ENCODE measurements around the gene SLC27A3. TPM values are rescaled to one million over a fixed set of nuclear protein-coding genes. Genes with fewer than 3 reads are reported as not detected.

SLC27A3 gene
- total and polyA plus RNA-seq, 10 of the 15 experiments (the other 5 are each of a cell fraction or from before 2014, with no cell fraction given) = 2.6 to 18.1 (median 8.3) TPM

DNA sequence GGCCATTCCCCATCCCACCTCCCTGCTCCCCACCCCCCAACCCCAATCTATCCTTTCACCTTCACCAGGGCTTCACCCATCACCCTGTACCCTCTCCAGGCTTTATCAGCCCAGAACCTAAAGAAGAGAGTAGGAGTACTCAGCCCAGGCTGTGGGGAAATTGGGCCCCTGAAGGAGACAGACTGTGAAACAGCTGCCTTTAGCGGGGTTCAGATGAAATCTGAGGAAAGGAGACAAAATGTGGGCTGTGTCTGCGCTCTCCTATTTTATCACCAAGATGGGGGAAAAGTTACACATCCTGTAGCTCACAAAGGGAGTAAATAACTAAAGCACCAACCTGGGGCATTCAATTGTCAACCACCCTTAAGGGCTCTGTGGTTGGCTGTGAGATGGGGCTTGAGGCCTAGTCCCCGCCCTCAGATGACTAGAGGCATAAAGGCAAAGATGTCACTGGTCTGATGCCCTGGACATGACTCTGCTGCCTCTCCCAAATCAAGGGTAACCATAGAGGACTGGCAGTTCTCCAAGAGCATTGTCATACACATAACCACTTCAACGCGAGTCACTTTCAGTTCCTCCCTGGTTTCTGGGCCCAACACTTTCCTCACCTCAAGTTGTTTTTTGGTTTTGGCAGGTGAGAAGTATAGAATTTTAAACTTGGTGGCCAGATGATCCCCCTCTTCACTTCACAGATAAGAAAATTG lies 30.0 kb downstream of the SLC27A3 start (continued):
- no peak for TF ChIP-seq NR2C2 (IDR thresholded peaks at IDR 0.05; ENCODE audit: borderline replicate concordance, control insufficient read depth, insufficient read length, low read depth)
- peak; percentile 81; the same call in 1 of the 2 replicates for TF ChIP-seq CHD2 (IDR thresholded peaks at IDR 0.05; ENCODE audit: borderline replicate concordance, low read depth, low read length)
- TF ChIP-seq E4F1 (IDR thresholded peaks at IDR 0.05; ENCODE audit: borderline replicate concordance, partially characterized antibody) = no peak
- peak; percentile 31 for TF ChIP-seq MYC (IDR thresholded peaks at IDR 0.05; ENCODE audit: insufficient read depth, insufficient read length, insufficient replicate concordance, low read length, severe bottlenecking)
- TF ChIP-seq RBBP5 (conservative IDR thresholded peaks at IDR 0.05) = no peak
- TF ChIP-seq MTA3 (IDR thresholded peaks at IDR 0.05; ENCODE audit: borderline replicate concordance, low read length) = peak; percentile 92; the same call in 1 of the 2 replicates
- TF ChIP-seq TCF3 (IDR thresholded peaks at IDR 0.05; ENCODE audit: borderline replicate concordance, insufficient read depth, low read depth, low read length) = 0 out of 2 replicates have a peak, but pooled peaks have one; percentile 64
- TF ChIP-seq, protein P1, sequence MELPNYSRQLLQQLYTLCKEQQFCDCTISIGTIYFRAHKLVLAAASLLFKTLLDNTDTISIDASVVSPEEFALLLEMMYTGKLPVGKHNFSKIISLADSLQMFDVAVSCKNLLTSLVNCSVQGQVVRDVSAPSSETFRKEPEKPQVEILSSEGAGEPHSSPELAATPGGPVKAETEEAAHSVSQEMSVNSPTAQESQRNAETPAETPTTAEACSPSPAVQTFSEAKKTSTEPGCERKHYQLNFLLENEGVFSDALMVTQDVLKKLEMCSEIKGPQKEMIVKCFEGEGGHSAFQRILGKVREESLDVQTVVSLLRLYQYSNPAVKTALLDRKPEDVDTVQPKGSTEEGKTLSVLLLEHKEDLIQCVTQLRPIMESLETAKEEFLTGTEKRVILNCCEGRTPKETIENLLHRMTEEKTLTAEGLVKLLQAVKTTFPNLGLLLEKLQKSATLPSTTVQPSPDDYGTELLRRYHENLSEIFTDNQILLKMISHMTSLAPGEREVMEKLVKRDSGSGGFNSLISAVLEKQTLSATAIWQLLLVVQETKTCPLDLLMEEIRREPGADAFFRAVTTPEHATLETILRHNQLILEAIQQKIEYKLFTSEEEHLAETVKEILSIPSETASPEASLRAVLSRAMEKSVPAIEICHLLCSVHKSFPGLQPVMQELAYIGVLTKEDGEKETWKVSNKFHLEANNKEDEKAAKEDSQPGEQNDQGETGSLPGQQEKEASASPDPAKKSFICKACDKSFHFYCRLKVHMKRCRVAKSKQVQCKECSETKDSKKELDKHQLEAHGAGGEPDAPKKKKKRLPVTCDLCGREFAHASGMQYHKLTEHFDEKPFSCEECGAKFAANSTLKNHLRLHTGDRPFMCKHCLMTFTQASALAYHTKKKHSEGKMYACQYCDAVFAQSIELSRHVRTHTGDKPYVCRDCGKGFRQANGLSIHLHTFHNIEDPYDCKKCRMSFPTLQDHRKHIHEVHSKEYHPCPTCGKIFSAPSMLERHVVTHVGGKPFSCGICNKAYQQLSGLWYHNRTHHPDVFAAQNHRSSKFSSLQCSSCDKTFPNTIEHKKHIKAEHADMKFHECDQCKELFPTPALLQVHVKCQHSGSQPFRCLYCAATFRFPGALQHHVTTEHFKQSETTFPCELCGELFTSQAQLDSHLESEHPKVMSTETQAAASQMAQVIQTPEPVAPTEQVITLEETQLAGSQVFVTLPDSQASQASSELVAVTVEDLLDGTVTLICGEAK (IDR thresholded peaks at IDR 0.05; ENCODE audit: borderline replicate concordance) = no peak
- TF ChIP-seq, protein P2, sequence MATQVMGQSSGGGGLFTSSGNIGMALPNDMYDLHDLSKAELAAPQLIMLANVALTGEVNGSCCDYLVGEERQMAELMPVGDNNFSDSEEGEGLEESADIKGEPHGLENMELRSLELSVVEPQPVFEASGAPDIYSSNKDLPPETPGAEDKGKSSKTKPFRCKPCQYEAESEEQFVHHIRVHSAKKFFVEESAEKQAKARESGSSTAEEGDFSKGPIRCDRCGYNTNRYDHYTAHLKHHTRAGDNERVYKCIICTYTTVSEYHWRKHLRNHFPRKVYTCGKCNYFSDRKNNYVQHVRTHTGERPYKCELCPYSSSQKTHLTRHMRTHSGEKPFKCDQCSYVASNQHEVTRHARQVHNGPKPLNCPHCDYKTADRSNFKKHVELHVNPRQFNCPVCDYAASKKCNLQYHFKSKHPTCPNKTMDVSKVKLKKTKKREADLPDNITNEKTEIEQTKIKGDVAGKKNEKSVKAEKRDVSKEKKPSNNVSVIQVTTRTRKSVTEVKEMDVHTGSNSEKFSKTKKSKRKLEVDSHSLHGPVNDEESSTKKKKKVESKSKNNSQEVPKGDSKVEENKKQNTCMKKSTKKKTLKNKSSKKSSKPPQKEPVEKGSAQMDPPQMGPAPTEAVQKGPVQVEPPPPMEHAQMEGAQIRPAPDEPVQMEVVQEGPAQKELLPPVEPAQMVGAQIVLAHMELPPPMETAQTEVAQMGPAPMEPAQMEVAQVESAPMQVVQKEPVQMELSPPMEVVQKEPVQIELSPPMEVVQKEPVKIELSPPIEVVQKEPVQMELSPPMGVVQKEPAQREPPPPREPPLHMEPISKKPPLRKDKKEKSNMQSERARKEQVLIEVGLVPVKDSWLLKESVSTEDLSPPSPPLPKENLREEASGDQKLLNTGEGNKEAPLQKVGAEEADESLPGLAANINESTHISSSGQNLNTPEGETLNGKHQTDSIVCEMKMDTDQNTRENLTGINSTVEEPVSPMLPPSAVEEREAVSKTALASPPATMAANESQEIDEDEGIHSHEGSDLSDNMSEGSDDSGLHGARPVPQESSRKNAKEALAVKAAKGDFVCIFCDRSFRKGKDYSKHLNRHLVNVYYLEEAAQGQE (IDR thresholded peaks at IDR 0.05; ENCODE audit: low read depth, low read length) = no peak
- TF ChIP-seq, protein P3, sequence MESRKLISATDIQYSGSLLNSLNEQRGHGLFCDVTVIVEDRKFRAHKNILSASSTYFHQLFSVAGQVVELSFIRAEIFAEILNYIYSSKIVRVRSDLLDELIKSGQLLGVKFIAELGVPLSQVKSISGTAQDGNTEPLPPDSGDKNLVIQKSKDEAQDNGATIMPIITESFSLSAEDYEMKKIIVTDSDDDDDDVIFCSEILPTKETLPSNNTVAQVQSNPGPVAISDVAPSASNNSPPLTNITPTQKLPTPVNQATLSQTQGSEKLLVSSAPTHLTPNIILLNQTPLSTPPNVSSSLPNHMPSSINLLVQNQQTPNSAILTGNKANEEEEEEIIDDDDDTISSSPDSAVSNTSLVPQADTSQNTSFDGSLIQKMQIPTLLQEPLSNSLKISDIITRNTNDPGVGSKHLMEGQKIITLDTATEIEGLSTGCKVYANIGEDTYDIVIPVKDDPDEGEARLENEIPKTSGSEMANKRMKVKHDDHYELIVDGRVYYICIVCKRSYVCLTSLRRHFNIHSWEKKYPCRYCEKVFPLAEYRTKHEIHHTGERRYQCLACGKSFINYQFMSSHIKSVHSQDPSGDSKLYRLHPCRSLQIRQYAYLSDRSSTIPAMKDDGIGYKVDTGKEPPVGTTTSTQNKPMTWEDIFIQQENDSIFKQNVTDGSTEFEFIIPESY (IDR thresholded peaks at IDR 0.05) = no peak
- no peak for TF ChIP-seq EZH2 (IDR thresholded peaks at IDR 0.05; ENCODE audit: borderline replicate concordance, control insufficient read depth, low read depth, low read length)
- TF ChIP-seq HSF1 (IDR thresholded peaks at IDR 0.05; ENCODE audit: low read depth, low read length) = no peak
- no peak for TF ChIP-seq SMC3 (IDR thresholded peaks at IDR 0.05; ENCODE audit: borderline replicate concordance, low read length)
- TF ChIP-seq ZNF207 (IDR thresholded peaks at IDR 0.05; ENCODE audit: borderline replicate concordance) = no peak; the same call in 1 of the 2 replicates

Measured in GM12878 (cell line).